SK-N-MC (cell line): ENCODE measurements around the gene ECM2.

Source experiments
- EZH2 ChIP-seq: fragments of 200-600 bp; sonication (generic); IDR thresholded peaks from one replicate; pipeline ENCODE4 v1.6.1; 2017; ENCODE audit warnings: antibody characterized with exemption
- POLR2AphosphoS5 ChIP-seq: IDR thresholded peaks from 2 replicates; pipeline ENCODE4 v1.6.1; 2012; ENCODE audit warnings: mild to moderate bottlenecking, low read depth, low read length, borderline replicate concordance

DNA sequence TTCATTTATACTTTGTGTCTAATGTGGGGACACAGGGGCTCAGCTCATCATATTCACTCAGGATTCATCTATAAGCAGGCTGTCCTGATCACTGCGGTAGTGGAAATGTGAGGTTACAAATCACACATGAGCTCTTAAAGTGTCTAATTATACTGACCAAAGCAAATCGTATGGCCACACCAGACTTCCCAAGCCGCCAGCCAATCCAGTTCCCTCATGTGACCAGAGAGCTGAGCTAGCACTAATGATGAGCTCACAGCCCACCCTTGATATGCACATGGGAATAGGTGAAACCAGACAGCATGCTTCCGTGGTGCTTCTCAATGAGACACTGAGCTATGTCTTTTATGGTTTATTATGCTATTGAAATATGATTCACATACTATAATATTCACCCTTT is 17.6 kb downstream of the ECM2 start:
- no peak for TF ChIP-seq POLR2AphosphoS5
- TF ChIP-seq EZH2 = no peak
